ENCODE measurements around the gene SMG1.
"Not testable (repeated sequence)": the region's sequence is repeated elsewhere in the genome, so short reads cannot be mapped to it uniquely, and the experiment has no call there.

Gene SMG1

GRCh38 chr16:18925215-18925985 lies 808 bp downstream of the SMG1 start (continued):
- TF ChIP-seq, protein P1, sequence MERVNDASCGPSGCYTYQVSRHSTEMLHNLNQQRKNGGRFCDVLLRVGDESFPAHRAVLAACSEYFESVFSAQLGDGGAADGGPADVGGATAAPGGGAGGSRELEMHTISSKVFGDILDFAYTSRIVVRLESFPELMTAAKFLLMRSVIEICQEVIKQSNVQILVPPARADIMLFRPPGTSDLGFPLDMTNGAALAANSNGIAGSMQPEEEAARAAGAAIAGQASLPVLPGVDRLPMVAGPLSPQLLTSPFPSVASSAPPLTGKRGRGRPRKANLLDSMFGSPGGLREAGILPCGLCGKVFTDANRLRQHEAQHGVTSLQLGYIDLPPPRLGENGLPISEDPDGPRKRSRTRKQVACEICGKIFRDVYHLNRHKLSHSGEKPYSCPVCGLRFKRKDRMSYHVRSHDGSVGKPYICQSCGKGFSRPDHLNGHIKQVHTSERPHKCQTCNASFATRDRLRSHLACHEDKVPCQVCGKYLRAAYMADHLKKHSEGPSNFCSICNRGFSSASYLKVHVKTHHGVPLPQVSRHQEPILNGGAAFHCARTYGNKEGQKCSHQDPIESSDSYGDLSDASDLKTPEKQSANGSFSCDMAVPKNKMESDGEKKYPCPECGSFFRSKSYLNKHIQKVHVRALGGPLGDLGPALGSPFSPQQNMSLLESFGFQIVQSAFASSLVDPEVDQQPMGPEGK (tag by site-specific recombination; IDR thresholded peaks at IDR 0.05) = peak; percentile 21; the same call in 1 of the 2 replicates
- TF ChIP-seq ZBTB17 (tag by site-specific recombination; IDR thresholded peaks at IDR 0.05) (peak; percentile 75), KLF1 (tag by site-specific recombination; IDR thresholded peaks at IDR 0.05) (peak; percentile 40)

- H3K4me3 ChIP-seq (ENCODE audit: low read depth, low read length); H3K36me3 ChIP-seq (ENCODE audit: control insufficient read depth in 2 of 2, insufficient read depth in 1 of 2, low read length in 2 of 2); H3K9me3 ChIP-seq (ENCODE audit: control insufficient read depth, insufficient read depth, low read depth, low read length); H3K4me1 ChIP-seq (ENCODE audit: control insufficient read depth, insufficient read depth, low read length); CTCF ChIA-PET; H3K27ac ChIP-seq (ENCODE audit: extremely low read depth, low read depth, low read length): not testable (repeated sequence)
- POLR2A ChIA-PET = interaction anchor here (1.2 kb wide), 1 partner anchor 122 kb away, joined by 4 read pairs; the partner anchor contains the start of gene ARL6IP1
These were observed 2.3 kb downstream of the SMG1 start for GRCh38 chr16:18923935-18924334.

DNA sequence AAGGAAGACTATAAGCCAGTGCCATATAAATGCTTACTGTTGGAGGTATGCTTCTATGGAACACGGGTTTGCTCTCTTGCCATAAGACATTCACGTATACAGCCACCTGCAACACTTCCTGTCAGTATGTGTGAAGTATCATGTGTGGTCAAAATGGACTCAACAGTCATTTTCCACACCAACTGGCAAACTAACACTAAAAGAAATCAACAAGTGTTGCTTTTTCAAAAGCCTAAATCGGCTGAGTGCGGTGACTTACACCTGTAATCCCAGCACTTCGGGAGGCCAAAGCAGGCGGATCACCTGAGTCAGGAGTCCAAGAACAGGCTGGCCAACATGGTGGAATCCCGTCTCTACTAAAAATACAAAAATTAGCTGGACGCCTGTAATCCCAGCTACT lies 3.1 kb downstream of the SMG1 start:
- TF ChIP-seq SCRT1 (tag by site-specific recombination; IDR thresholded peaks at IDR 0.05; ENCODE audit: borderline replicate concordance) = 0 out of 2 replicates have a peak, but pooled peaks have one; percentile 57
- TF ChIP-seq SCRT2 (tag by site-specific recombination; IDR thresholded peaks at IDR 0.05) = peak; percentile 57
- POLR2A ChIA-PET = interaction anchor here (1.2 kb wide), 1 partner anchor 122 kb away, joined by 4 read pairs; the partner anchor contains the start of gene ARL6IP1
- H3K9me3 ChIP-seq (ENCODE audit: control insufficient read depth, insufficient read depth, low read depth, low read length); CTCF ChIA-PET; H3K27ac ChIP-seq (ENCODE audit: extremely low read depth, low read depth, low read length); H3K4me1 ChIP-seq (ENCODE audit: control insufficient read depth, insufficient read depth, low read length); H3K4me3 ChIP-seq (ENCODE audit: low read depth, low read length); H3K36me3 ChIP-seq (ENCODE audit: control insufficient read depth in 2 of 2, insufficient read depth in 1 of 2, low read length in 2 of 2): not testable (repeated sequence)

GRCh38 chr16:18909585-18909984 lies 16.6 kb downstream of the SMG1 start:
- POLR2A ChIA-PET; CTCF ChIA-PET; H3K4me3 ChIP-seq (ENCODE audit: low read depth, low read length); H3K27ac ChIP-seq (ENCODE audit: extremely low read depth, low read depth, low read length); H3K4me1 ChIP-seq (ENCODE audit: control insufficient read depth, insufficient read depth, low read length); H3K36me3 ChIP-seq (ENCODE audit: control insufficient read depth in 2 of 2, insufficient read depth in 1 of 2, low read length in 2 of 2); H3K9me3 ChIP-seq (ENCODE audit: control insufficient read depth, insufficient read depth, low read depth, low read length): not testable (repeated sequence)

GRCh38 chr16:18908716-18909115 lies 17.5 kb downstream of the SMG1 start:
- CTCF ChIA-PET; H3K4me3 ChIP-seq (ENCODE audit: low read depth, low read length); H3K9me3 ChIP-seq (ENCODE audit: control insufficient read depth, insufficient read depth, low read depth, low read length); H3K4me1 ChIP-seq (ENCODE audit: control insufficient read depth, insufficient read depth, low read length); H3K27ac ChIP-seq (ENCODE audit: extremely low read depth, low read depth, low read length); H3K36me3 ChIP-seq (ENCODE audit: control insufficient read depth in 2 of 2, insufficient read depth in 1 of 2, low read length in 2 of 2); POLR2A ChIA-PET: not testable (repeated sequence)

DNA sequence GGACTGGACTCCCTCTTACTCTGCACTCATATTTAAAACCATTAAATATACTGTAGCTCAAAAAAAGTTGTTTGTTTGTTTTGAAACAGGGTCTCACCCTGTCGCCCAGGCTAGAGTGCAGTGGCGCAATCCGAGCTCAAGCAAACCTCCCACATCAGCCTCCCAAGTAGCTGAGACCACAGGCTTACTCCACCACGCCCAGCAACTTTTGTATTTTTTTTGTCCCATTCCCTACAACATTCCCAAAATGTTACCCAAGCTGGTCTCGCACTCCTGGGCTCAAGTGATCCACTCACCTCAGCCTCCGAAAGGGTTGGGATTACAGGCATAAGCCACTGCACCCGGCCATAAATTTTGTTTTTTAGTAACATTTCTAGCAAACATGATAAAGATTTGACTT lies 23.4 kb downstream of the SMG1 start:
- H3K4me1 ChIP-seq (ENCODE audit: control insufficient read depth, insufficient read depth, low read length); H3K27ac ChIP-seq (ENCODE audit: extremely low read depth, low read depth, low read length); H3K36me3 ChIP-seq (ENCODE audit: control insufficient read depth in 2 of 2, insufficient read depth in 1 of 2, low read length in 2 of 2); H3K9me3 ChIP-seq (ENCODE audit: control insufficient read depth, insufficient read depth, low read depth, low read length); CTCF ChIA-PET; H3K4me3 ChIP-seq (ENCODE audit: low read depth, low read length): not testable (repeated sequence)
- POLR2A ChIA-PET = interaction anchor here (0.6 kb wide), 1 partner anchor 101 kb away, joined by 3 read pairs; the partner anchor contains the start of gene ARL6IP1

DNA sequence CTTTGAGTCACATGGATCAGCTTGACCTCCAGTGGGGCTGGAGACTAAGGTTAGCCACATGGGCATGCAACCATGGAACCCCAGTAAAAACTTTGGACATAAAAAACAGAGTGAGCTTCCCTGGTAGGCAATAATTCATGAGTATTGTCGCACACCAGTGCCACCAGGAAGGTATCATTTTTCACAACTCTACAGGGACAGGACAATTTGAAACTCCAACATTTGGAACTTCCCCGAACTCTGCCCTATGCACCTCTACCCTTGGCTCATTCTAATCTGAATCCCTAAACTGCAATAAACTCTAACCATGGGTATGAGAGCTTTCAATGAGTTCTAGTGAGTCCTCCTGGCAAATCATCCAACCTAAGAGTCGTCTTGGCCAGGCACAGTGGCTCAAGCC lies 24.2 kb downstream of the SMG1 start:
- H3K27ac ChIP-seq (ENCODE audit: extremely low read depth, low read depth, low read length); H3K9me3 ChIP-seq (ENCODE audit: control insufficient read depth, insufficient read depth, low read depth, low read length); H3K4me1 ChIP-seq (ENCODE audit: control insufficient read depth, insufficient read depth, low read length); CTCF ChIA-PET; H3K36me3 ChIP-seq (ENCODE audit: control insufficient read depth in 2 of 2, insufficient read depth in 1 of 2, low read length in 2 of 2); H3K4me3 ChIP-seq (ENCODE audit: low read depth, low read length): not testable (repeated sequence)
- TF ChIP-seq, protein P2, sequence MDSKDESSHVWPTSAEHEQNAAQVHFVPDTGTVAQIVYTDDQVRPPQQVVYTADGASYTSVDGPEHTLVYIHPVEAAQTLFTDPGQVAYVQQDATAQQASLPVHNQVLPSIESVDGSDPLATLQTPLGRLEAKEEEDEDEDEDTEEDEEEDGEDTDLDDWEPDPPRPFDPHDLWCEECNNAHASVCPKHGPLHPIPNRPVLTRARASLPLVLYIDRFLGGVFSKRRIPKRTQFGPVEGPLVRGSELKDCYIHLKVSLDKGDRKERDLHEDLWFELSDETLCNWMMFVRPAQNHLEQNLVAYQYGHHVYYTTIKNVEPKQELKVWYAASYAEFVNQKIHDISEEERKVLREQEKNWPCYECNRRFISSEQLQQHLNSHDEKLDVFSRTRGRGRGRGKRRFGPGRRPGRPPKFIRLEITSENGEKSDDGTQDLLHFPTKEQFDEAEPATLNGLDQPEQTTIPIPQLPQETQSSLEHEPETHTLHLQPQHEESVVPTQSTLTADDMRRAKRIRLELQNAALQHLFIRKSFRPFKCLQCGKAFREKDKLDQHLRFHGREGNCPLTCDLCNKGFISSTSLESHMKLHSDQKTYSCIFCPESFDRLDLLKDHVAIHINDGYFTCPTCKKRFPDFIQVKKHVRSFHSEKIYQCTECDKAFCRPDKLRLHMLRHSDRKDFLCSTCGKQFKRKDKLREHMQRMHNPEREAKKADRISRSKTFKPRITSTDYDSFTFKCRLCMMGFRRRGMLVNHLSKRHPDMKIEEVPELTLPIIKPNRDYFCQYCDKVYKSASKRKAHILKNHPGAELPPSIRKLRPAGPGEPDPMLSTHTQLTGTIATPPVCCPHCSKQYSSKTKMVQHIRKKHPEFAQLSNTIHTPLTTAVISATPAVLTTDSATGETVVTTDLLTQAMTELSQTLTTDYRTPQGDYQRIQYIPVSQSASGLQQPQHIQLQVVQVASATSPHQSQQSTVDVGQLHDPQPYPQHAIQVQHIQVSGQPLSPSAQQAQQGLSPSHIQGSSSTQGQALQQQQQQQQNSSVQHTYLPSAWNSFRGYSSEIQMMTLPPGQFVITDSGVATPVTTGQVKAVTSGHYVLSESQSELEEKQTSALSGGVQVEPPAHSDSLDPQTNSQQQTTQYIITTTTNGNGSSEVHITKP (tag by site-specific recombination; IDR thresholded peaks at IDR 0.05) = peak; percentile 85
- TF ChIP-seq MZF1 (tag by site-specific recombination; IDR thresholded peaks at IDR 0.05; ENCODE audit: borderline replicate concordance) = peak; percentile 80
- peak; percentile 74 for TF ChIP-seq GLIS1 (tag by site-specific recombination; IDR thresholded peaks at IDR 0.05)
- POLR2A ChIA-PET = interaction anchor here (0.6 kb wide), 1 partner anchor 100 kb away, joined by 3 read pairs; the partner anchor contains the start of gene ARL6IP1

DNA sequence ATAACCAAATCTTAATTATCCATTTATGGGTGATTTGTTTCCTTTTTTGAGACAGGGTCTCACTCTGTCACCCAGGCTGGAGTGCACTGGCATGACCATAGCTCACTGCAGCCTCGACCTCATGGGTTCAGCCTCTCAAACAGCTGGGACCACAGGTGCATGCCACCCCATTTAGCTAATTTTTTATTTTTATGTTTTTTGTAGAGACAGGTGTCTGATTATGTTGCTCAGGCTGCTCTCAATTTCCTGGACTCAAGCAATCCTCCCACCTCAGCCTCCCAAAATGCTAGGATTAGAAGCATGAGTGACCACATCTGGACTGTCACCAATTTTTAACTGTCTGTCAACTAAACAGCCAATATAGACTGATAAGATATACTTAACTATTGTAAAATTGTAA lies 25.0 kb downstream of the SMG1 start:
- H3K4me1 ChIP-seq (ENCODE audit: control insufficient read depth, insufficient read depth, low read length); H3K27ac ChIP-seq (ENCODE audit: extremely low read depth, low read depth, low read length); POLR2A ChIA-PET; H3K9me3 ChIP-seq (ENCODE audit: control insufficient read depth, insufficient read depth, low read depth, low read length); H3K4me3 ChIP-seq (ENCODE audit: low read depth, low read length); H3K36me3 ChIP-seq (ENCODE audit: control insufficient read depth in 2 of 2, insufficient read depth in 1 of 2, low read length in 2 of 2); CTCF ChIA-PET: not testable (repeated sequence)

Measured in HEK293 (cell line).